GM18909 (cell line): Measurements from ENCODE around the gene LY6G6F.
"Not testable (repeated sequence)": the region's sequence is repeated elsewhere in the genome, so short reads cannot be mapped to it uniquely, and the experiment has no call there.

Source experiments
- ATAC-seq: cut with Tn5 transposase; IDR thresholded peaks from one replicate; pipeline ENCODE4 v1.9.1; 2021; ENCODE audit warnings: mild to moderate bottlenecking; ENCODE audit not compliant: unreplicated experiment, poor library complexity

The LY6G6F gene

DNA sequence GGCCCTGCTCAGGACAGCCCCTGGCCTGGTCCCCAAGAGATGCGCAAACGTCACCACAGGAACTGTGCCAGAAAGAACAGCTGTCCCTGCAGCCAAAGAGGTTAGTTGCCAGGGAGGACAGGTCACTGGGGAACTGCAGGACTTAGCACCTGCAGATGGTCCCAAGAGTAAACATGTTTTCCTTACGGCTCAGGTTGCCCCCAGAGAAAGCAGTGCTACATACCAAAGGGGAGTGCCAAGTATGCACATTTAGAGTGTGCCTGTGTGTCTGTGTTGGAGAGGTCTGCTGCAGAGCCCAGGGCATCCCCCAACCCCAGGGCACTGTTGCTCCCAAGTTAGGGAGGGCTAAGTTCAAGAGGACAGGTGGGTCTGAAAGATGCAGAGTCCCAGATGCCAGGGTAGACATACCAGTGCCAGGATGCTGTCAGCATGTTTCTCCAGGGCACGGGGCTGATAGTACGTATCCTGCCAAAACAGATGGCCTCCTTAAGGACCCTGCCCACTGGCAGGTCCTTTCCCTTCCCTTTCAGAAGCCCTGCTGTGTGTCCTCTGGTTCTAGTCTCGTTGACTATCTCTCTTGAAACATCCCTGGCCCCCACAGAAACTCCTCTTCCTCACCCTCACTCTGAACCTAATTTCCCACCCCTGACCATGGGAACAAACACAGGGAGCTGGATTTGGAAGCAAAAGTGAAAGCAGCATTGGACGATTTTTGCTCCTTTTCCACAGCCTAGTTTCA lies 4.8 kb upstream of the LY6G6F start:
- no peak for ATAC-seq

DNA sequence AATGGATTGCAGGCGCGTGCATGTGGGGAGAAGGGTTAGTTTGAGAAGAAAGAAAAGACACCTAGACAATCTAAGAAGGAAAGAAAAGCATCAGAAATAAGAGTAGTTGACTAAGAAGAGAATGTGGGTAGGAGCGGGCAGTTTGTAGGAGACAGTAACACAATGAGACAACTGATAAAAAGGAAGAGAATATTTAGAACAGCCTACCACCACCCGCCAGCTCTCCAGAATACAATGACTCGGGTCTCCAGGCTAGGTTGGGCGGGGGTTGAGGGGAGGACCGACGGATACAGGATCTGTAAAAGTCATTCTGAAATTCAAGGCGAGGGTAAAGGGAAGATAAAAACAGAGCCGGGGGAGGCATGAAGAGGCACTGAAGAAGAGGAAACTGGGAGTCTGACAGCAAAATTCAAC lies 4.3 kb upstream of the LY6G6F start:
- ATAC-seq, result no peak

DNA sequence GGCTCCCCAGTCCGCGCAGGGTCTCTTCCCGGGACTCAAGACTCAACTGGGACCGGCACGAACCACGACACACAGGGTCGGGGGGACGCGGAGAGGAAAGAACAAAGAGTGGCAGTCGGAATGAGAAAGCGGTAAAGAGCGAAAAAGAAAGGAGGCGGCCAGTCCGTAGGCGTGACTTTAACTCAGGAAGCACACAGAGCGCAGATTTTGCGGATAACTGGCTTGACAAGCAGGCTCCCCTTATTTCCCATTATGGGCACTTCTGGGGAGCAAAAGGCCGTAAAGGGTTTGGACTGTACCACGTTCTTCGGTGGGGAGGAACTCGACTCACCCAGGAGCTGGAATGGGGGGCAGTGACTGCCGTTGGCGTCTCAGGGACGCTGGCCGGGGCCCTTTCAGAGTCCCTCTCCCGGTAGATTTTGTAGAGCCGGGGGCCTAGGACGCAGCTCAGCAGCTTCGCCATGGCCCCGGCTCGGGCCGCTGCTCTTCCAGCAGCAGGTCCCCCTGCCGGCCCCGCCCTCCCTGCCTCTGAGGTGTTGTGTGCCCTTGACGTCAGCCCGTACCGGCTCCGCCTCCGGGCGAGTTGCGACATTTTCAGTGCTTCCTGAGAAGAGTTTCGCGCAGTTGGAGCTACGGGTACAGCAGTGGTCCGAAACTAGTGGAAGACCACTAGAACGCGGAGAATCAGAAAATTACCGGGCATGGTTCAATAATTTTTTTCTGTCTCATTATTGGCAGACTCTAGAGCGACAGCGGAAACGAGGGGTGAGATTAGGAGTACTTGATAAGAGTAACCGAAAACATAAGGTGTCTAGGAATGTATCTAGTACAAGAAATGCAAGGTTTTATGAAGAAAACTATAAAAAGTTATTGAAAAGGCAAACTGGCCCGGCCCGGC lies 3.6 kb upstream of the LY6G6F start, which contains the start of gene ABHD16A:
ABHD16A (minus strand) TSS at position 506 of the 898 bp plus-strand sequence; CDS start at position 463, 43 bp downstream.
- ATAC-seq, result peak; percentile 85

DNA sequence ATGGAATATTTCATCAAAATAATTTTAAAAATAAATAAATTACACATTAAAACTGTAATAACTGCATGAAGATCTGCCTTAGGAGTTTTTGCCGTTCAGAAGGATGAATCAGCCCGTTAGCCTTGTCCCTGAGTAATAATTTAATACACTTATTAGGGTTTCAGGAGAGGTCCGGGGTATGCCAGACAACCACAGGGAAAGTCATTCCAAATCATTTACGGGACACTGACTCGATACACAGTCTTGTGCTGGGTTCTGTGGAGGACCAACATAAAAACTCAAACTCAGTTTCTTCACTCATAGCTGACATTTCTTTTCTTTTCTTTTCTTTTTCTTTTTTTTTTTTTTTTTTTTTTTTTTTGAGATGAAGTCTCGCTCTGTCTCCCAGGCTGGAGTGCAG lies 735 bp upstream of the LY6G6F start:
- no peak for ATAC-seq

DNA sequence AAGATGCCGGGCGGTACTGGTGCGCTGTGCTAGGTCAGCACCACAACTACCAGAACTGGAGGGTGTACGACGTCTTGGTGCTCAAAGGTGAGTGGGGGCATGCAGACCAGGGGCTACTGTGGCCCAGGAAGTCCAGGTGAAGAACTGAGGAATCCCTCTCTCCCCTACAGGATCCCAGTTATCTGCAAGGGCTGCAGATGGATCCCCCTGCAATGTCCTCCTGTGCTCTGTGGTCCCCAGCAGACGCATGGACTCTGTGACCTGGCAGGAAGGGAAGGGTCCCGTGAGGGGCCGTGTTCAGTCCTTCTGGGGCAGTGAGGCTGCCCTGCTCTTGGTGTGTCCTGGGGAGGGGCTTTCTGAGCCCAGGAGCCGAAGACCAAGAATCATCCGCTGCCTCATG lies 1.0 kb downstream of the LY6G6F start:
- ATAC-seq, result no peak

DNA sequence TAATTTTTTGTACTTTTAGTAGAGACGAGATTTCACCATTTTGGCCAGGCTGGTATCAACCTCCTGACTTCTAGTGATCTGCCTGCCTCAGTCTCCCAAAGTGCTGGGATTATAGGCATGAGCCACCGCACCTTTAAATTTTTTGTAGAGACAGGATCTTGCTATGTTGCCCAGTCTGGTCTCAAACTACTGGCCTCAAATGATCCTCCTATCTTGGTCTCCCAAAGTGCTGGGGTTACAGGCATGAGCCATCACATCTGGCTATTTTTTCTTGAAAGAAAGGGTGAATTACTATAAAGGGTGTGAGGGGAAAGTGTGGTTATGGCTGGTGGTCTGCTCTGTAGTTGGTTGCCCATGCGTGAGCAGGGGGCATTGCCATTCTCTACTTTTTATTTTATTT lies 1.6 kb downstream of the LY6G6F start:
- ATAC-seq, result no peak

DNA sequence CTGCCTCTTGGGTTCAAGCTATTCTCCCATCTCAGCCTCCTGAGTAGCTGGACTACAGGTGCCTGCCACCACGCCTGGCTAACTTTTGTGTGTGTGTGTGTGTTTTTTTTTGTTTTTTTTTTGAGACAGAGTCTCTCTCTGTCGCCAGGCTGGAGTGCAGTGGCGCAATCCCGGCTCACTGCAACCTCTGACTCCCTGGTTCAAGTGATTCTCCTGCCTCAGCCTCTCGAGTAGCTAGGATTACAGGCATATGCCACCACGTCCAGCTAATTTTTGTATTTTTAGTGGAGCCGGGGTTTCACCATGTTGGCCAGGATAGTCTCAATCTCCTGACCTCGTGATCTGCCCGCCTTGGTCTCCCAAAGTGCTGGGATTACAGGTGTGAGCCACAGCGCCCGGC lies 2.5 kb downstream of the LY6G6F start:
- not testable (repeated sequence) for ATAC-seq

DNA sequence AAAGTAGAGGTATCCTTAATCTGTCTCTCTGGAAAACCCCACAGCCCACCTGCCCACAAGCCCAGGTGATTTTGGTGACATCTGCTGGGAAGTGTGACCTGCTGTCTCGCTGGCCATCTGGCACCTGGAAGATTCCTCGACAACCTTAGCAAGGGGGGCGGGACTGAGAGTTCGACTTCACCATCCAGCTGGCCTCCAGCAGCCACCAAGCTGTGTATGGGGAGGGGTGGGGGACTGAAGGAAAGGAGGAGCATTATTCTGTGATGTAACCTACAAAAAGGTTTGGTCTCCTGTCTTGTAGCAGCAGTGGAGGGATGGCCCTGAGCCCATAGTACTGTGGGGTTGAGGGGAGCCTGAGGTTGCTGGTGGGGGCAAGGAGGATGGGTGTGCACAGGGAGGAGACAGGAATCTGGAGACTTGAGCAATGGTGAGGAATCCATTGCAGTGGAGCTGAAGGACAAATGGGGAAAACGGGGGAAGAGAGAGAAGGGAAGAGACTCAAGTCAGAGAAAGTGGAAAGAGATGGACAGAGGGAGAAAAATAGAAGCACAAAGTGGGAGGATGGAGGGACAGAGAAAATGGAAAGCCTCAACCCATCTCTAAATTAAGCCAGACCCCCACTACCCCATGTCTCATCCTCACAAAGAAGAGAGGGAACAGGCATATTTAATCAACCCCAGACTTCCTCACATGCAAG lies 4.0 kb downstream of the LY6G6F start:
- no peak for ATAC-seq

DNA sequence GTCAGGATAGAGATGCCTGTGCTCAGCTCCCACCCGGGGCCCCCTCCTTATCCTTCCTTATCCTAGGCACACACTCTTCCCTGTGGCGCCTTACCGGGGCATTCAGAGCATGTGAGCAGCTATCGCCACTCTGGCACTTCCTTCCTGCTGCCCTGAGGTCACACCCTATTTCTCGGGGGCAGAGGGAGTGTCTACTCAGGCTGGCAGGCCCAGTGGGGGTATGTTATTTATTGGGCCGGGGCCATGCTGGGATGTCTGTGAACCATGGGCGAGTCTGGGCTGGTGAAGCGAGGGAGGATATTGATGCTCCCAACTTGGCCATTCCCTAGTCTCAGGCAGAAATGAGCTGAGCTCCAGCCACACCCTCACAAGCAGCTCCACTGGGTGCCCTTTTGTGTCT lies 4.6 kb downstream of the LY6G6F start:
- no peak for ATAC-seq

DNA sequence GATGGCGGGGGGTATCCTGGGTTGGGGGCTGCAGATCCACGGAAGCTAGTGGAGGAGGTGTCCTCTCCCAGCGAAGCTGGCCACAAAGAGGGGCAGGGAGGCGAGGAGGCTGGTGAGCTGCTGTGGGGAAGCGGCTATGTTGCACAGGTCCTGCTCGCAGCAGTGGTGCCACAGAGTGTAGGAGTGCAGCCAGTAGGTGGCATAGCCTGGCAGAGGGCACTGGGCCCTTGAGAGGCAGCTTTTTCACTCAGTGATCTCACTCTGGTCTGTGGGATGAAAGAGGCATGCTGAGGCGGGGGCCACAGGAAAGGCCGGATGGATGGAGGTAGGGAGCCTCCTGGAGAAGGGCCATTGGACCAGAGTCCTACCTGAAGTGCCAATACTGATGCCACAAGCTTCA lies 5.6 kb downstream of the LY6G6F start:
- ATAC-seq, result no peak

DNA sequence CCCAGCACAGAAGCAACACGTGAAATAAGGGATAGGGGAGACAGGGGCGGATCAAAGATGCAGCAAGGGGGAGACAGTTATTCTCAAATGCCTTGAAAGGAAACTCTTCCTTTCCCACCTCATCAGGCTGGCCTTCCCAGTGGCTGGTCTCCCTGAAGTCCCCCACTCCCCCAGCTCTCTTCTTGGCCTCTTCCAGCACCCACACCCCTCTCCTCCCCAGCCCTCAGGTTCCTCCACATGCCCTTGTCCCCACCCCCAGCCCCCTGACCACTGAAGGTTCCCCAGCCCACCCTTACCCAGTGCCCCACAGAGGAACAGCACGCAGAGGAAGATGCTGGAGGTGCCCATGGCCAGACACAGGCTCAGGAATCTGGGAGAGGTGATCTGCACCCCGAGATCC lies 6.8 kb downstream of the LY6G6F start:
- ATAC-seq, result no peak

DNA sequence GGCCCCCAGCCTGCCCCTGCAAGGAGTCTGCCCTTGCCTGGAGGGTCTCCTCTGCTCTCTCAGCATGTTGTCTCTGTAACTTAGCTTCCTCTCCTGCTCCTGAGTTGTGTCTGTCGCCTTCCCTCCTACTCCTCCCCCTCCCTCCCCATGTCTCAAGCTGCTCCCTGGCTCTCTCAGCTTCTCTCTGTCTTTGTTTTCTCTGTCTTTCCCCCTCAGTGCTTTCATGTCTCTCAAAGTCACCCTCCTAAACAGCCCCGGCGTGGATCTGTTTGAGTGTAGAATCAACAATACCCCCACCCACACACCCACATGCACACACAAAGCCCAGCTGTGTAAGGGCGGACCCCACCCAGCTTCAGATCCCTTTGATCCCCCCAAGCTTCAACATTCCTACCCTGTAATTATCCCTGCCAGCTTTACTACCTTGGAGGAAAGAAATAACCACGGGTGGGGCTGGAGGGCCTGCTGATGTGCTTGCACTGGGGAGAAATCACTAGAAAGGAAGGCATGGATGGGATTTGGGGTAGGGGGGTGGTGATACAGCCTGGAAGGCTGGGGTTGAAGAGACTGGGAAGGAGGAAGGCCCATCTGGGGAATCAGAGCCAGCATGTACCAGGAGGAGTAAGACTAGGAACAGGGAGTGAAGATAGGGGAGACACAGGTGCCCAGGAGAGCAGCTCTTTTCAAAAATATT lies 7.5 kb downstream of the LY6G6F start:
- ATAC-seq, result no peak

DNA sequence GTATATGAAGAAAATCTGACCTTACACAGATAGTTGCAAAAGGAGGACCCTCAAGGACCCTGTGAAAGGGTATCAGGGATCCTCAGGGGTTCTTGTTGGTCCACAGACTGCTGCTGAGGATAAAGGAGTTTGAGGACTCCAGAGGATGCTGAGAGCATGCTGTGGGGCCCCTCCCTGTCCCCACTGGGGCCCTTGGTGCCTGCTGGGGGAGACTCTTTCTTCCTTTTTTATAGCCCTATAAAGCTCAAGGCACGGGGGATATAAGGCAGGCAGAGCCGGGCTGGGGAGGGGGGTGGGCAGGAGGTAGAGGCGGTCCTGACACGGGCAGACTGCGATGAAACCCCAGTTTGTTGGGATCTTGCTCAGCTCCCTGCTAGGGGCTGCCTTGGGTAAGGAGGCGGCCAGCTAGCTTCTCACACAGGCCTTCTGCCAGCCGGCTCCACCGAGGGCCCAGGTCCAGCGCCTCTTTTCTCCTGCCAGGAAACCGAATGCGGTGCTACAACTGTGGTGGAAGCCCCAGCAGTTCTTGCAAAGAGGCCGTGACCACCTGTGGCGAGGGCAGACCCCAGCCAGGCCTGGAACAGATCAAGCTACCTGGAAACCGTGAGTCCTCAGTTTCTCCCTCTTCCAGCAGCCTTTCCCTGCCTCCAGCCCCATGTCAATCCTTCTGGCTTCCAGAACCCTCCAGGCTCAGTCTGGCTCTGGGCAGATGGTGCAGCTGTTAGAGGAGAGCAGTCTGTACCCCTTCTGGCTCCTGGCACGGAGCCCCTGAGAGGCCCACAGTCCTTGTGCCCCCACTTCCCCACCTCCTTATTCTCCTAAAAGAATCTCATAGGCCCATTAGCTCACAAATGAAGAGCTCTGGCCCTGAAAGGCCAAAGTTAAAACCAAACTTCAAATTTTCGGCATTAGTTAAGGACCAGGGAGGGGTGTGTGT lies 8.6 kb downstream of the LY6G6F start, which contains the start of gene LY6G6D:
LY6G6D (plus strand) TSS at position 327 of the 937 bp plus-strand sequence; CDS start at position 335, 8 bp downstream.
- no peak for ATAC-seq

DNA sequence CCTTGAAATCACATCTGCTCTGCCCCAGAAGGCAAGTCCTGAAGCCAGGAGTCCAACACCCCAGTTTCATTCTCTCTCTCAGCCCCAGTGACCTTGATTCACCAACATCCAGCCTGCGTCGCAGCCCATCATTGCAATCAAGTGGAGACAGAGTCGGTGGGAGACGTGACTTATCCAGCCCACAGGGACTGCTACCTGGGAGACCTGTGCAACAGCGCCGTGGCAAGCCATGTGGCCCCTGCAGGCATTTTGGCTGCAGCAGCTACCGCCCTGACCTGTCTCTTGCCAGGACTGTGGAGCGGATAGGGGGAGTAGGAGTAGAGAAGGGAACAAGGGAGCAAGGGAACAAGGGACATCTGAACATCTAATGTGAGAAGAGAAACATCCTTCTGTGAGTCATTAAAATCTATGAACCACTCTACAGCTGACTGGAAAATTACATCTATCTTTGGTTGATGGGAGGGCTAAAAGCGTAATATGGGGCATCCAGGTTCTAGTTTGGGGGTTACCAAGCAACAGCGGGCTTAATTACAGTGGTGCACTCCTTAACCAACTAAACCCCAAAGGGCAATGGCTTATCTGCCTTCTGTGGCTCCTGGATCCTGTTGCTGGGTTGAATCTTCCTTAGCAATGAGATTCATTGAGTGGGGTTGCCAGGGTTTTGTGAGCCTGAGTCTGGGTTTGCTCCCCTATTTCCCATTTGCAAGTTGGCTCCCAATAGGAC lies 11.0 kb downstream of the LY6G6F start:
- ATAC-seq, result no peak

DNA sequence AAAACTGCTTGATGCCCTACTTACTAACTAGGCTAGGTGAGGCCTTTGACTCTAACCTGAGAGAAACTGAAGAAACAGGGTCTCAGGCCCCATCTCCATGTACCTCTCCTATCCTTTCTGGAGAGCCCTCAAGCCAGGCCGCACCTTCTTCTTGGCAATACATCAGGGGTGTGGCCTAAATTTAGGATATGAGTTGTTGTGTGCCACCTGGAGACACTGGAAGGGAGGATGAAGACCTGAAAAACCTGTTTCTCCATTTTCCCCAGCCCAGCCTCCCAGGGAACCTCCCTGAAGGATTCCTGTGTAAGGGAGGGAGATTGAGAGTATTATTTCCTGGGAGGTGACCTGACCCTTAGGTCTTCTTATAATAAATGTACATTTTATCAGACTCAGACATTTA lies 11.6 kb downstream of the LY6G6F start:
- ATAC-seq, result no peak

DNA sequence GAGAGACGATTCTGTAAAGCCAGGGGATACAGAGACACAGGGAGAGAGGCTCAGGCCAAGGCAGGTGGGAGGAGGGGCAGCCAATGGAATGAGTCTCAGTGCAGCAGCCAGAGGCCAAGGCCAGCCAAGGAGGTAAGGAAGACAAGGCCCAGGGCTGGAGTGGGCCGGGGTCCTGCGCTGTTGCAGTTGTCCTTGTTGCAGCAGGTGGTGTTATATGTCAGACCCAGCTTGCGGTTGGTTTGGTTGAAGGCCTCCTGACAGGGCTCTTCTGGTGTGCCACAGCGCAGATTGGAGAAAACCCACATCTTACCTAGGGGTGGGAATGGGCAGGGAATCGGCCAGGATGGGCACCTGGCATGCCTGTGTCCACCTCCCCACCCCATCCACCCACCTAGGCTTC lies 12.3 kb downstream of the LY6G6F start:
- ATAC-seq, result no peak

DNA sequence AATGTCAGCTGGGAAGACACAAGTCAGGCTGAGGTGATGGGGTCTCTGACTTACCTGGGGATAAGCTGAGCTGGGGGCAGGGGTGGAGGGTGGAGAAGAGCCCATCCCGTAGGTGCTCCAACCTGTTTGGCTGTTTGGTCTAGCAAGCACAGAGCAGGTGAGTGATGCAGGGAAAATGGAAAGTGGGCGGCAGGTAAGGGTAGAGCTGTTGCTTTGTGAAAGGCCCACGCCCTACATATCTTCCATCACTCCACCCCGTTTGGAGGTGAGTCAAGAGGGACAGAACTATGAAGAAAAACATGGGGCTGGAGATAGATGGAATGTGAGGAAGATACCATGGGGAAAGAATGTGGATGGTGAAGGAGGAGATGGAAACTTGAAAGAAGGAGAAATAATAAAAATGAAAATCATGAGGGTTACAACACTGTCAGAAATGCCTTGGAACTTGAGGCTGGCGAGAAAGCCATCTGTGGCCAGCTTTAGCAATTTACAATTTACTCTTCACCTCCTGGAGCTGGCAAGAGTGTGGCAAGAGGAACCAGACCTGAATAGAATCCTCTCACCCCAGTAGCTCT lies 13.6 kb downstream of the LY6G6F start:
- no peak for ATAC-seq

DNA sequence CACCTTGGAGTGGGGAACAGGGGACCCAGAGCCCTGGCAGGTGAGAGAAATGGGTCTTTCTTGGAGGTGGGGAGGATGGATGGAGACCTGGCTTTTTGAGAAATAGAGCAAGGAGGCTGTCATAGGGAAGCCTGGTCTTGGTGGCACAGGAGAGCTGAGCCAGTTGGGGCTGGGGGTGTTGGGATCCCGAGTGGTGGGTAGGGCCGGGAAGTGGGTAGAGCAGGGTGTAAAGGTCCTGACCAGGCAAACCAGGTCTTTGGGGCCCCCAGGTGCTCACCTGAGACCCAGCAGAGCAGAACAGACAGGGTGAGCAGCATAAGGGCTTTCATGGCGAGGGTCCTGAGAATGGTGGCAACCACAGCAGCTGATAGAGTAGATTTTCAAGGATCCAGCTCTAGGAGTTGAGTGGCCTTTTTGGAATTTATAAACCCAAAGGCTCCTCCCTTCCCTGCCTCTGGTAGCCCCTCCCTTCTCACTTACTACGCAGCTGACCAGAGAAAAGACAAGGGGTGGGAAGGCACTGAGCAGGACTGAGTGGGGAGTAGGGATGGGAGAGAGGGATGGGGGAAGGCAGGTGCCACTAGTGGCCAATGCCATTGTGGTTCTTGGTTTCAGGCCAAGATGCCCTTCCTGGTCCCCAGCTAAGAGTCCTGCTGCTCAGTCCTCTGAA lies 14.8 kb downstream of the LY6G6F start, which contains the start of gene LY6G6C:
LY6G6C (minus strand) TSS at position 396 of the 670 bp plus-strand sequence; CDS start at position 329, 67 bp downstream.
- no peak for ATAC-seq
